Lower leg skin (tissue), 3 donors: ENCODE measurements around the gene PIGQ.

Experiments
- POLR2A ChIP-seq, 2 donors: fragments of 450-650 bp; IDR thresholded peaks; one replicate each; pipeline ENCODE4 v1.6.1; 2016 to 2017; ENCODE audit warnings: antibody characterized with exemption in 2 of 2, mild to moderate bottlenecking in 1 of 2, moderate library complexity in 1 of 2
- TF ChIP-seq, protein P1 (sequence below), 3 donors: fragments of 450-650 bp; IDR thresholded peaks; one replicate each; pipeline ENCODE4 v1.5.1; 2016; ENCODE audit warnings: antibody characterized with exemption in 3 of 3, mild to moderate bottlenecking in 3 of 3, moderate library complexity in 2 of 3

- TF ChIP-seq, protein P1, sequence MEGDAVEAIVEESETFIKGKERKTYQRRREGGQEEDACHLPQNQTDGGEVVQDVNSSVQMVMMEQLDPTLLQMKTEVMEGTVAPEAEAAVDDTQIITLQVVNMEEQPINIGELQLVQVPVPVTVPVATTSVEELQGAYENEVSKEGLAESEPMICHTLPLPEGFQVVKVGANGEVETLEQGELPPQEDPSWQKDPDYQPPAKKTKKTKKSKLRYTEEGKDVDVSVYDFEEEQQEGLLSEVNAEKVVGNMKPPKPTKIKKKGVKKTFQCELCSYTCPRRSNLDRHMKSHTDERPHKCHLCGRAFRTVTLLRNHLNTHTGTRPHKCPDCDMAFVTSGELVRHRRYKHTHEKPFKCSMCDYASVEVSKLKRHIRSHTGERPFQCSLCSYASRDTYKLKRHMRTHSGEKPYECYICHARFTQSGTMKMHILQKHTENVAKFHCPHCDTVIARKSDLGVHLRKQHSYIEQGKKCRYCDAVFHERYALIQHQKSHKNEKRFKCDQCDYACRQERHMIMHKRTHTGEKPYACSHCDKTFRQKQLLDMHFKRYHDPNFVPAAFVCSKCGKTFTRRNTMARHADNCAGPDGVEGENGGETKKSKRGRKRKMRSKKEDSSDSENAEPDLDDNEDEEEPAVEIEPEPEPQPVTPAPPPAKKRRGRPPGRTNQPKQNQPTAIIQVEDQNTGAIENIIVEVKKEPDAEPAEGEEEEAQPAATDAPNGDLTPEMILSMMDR (IDR thresholded peaks at IDR 0.05), result no peak
- TF ChIP-seq POLR2A (IDR thresholded peaks at IDR 0.05), result no peak
These were observed 34.0 kb upstream of the PIGQ start for GRCh38 chr16:535446-536405.
